Stimulated activated CD8-positive, alpha-beta memory T cell treated with anti-CD3 and anti-CD28 coated beads, Interleukin-12 subunit alpha, Interleukin-12 subunit beta, amount 100 ng/mL, for 24 hours (primary cell): ENCODE results near the gene CALML6.

Source experiments
- DNase-seq: peaks from one replicate; pipeline ENCODE4 v3.0.0-alpha.2; 2020; ENCODE audit errors: extremely low read depth

The CALML6 gene

GRCh38 chr1:1942753-1943656 lies 27.9 kb downstream of the CALML6 start:
- no peak for DNase-seq

- DNase-seq: peak; percentile 16
These were observed 28.9 kb downstream of the CALML6 start for GRCh38 chr1:1943834-1944570.

- no peak for DNase-seq
These were observed 30.8 kb downstream of the CALML6 start for GRCh38 chr1:1945782-1946393.

GRCh38 chr1:1946540-1946939 lies 31.5 kb downstream of the CALML6 start:
- DNase-seq: no peak

- no peak for DNase-seq
These were observed 32.4 kb downstream of the CALML6 start for GRCh38 chr1:1947493-1947892.

DNA sequence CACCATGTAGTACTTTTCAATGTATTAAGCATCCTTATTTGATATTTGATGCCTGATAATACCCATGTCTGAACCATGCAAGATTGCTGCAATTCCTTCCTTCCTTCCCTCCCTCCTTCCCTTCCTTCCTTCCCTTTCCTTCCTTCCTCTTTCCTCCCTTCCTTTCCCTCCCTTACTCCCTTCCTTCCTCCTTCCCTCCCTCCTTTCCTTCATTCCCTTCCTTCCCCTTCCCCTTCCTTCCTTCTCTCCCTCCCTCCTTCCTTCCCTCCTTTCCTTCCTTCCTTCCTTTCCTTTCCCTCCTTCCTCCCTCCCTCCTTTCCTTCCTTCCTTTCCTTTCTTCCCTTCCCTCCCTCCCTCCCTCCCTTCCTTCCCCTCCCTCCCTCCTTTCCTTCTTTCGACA lies 33.7 kb downstream of the CALML6 start:
- no peak for DNase-seq

DNA sequence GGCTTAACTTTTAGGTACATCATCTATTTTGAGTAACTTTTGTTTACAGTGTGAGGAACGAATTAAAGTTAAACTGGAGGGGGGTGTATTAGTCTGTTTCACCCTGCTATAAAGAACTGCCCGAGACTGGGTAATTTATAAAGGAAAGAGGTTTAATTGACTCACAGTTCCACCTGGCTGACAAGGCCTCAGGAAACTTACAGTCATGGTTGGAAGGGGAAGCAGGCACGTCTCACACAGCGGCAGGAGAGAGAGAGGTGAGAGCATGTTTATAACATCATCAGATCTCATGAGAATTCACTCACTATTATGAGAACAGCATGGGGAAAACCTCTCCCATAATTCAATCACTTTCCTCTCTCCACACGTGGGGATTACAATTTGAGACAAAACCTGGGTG lies 35.9 kb downstream of the CALML6 start:
- no peak for DNase-seq

DNA sequence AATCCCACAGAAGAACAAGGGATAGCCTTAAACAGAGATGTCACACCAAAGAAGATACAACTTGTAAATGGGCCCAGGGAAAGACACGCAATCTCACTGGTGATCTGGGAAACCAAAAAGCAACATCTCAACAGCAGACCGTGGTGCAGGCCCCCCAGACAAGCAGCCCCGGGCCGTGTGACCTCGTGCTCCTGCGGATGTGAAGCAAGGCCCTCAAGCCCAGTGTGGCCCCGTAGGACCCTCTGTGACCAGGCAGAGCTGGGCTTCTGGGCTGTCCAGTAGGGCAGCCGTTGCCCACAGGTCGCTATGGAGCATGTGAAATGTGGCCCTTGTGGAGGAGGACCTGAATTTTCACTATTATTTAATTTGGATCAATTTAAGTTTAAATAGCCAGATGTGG lies 39.0 kb downstream of the CALML6 start:
- DNase-seq: no peak

GRCh38 chr1:1954831-1955441 lies 39.9 kb downstream of the CALML6 start:
- no peak for DNase-seq

GRCh38 chr1:1955621-1956094 lies 40.6 kb downstream of the CALML6 start:
- DNase-seq: no peak

GRCh38 chr1:1956101-1956500 lies 41.0 kb downstream of the CALML6 start:
- DNase-seq: no peak

DNA sequence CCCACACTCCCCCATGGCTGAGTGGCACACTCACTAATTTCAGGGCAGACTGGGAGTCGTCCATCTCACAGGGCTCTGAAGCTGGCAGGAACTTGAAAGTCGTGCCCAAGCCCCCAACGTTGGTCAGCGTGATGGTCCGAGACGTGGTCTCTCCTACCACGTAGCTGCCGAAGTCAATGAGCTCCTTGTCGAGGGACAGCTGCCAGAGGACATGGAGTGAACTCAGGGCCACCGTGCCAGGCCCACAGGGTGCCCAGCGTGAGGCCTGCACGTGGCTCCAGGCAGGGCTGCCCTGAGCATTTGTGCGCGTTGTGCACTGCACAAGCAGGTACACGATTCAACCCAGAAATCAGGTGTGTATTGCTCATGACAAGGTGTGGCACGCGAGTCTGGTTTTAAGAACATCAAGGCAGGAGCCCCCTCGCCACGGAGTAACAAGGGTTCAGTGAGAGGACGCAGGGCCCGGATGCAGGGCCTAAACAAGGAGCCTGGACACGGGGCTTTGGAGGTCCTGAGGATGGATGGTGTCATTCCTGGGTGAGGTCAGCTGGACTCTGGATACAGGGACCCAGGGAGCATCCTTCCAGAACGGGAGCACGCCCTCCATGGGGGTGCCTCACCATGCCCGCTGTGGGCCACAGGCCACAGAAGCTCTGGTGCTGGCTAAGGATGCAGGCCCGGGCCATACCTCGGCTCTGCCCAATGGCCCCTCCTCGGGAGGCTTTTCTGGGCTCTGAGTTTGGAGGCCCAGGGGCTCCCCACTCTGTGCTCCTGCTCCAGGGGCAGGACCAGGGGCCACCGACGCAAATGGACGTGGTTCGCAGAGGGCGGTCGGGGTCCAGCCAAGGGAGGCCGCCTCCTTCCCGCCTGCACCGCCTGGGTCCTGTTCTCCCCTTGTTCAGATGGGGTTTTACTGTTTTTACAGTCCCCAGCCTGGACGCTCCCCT lies 41.8 kb downstream of the CALML6 start:
- no peak for DNase-seq

GRCh38 chr1:1957533-1957961 lies 42.5 kb downstream of the CALML6 start:
- DNase-seq: no peak

DNA sequence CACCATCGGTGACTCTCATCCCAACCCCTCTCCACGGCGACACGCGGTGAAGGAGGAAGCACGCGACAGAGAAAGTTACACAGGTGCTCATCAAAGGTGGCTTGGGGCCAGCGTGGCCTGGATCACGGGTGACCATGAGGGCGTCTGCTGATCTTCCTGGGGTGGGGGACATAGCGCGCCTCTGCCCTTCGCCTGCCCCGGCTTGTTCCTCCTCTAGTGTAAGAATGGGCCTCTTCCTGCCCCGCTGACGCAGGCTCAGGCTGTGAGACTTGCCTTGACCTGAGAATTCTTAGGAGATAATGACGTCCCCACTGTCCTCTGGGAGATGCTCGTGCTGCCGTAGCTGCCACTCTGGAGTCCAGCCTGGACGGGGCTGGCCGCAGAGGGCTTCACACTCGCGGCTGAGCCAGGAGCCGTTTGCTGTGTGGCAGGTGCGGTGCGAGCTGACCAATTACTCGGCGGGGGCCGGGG lies 43.0 kb downstream of the CALML6 start:
- DNase-seq: no peak

GRCh38 chr1:1959459-1959839 lies 44.4 kb downstream of the CALML6 start:
- no peak for DNase-seq

GRCh38 chr1:1959840-1960479 lies 44.9 kb downstream of the CALML6 start:
- DNase-seq: peak; percentile 42

GRCh38 chr1:1960480-1961196 lies 45.6 kb downstream of the CALML6 start:
- no peak for DNase-seq

DNA sequence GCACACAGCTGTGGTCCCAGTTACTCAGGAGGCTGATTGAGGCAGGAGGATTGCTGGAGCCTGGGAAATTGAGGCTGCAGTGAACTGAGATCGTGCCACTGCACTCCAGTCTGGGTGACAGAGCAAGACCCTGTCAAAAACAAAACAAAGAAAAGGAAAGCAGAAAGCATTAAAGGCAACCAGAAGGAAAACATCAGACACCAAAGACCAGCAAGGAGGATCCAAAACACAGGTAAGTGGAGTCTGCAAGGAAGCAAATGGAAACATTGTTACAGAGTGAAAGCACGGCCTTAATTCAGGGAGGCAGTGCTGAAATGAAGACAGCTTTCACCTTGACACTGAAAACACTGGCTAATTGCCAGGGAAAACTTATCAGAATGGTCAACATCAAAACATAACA lies 47.7 kb downstream of the CALML6 start:
- no peak for DNase-seq

DNA sequence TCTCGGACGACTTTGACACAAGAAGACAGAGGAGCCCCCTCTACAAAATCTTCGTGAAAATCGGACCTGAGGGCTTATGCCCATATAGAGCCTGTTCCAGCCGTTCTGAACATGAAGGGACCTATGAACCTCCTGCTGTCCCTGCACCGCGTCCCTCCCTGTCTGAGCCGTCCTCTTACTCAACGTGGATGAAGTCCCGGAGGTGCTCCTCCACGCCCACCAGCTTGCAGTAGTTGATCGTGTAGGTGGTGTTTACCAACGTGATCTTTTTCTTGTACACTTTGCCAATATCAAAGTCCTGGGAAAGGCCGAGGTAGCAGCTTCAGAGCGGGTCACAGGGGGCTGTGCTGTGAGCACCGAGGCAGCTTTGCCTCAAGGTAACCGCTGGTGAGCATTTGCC lies 48.5 kb downstream of the CALML6 start:
- DNase-seq: no peak

DNA sequence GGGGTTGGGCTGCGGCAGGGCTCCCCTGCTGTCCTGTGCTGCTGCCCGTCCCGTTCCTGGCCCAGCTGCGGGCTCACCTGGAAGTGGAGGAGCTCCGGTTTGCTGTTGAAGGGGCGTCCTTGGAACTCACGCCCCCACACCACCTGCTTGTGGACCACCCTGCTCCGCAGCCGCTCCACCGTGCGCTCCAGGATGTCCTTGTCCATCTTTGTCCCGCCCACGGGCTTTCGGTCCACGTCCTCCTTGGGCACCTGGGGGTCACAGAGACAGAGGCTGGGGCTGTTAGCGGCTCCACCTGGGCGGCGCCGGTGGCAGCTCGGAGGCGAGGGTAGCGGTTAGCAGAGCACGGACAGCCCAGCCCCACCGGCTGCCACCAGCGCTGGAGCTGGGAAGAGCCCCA lies 49.8 kb downstream of the CALML6 start:
- DNase-seq: no peak
